GM21529 (cell line): ENCODE results near the gene USP22.

Experiments used
- ATAC-seq: cut with Tn5 transposase; IDR thresholded peaks from one replicate; pipeline ENCODE4 v1.9.1; 2021; ENCODE audit not compliant: unreplicated experiment

USP22 gene

GRCh38 chr17:21021208-21021803 is 21.5 kb downstream of the USP22 start:
- ATAC-seq, result no peak

GRCh38 chr17:21020622-21021021 is 22.2 kb downstream of the USP22 start:
- ATAC-seq, result no peak

- no peak for ATAC-seq
Measured at GRCh38 chr17:21019976-21020586, 22.7 kb downstream of the USP22 start.

- ATAC-seq, result no peak
Measured at GRCh38 chr17:21018894-21019293, 23.9 kb downstream of the USP22 start.

- no peak for ATAC-seq
Measured at GRCh38 chr17:21017861-21018260, 24.9 kb downstream of the USP22 start.

GRCh38 chr17:21017256-21017655 is 25.6 kb downstream of the USP22 start:
- ATAC-seq, result no peak

GRCh38 chr17:21016826-21017225 is 26.0 kb downstream of the USP22 start:
- ATAC-seq, result no peak

- no peak for ATAC-seq
Measured at GRCh38 chr17:21015564-21015963, 27.2 kb downstream of the USP22 start.

GRCh38 chr17:21014498-21014897 is 28.3 kb downstream of the USP22 start:
- no peak for ATAC-seq

GRCh38 chr17:21013983-21014382 is 28.8 kb downstream of the USP22 start:
- no peak for ATAC-seq

GRCh38 chr17:21012736-21013135 is 30.1 kb downstream of the USP22 start:
- ATAC-seq, result no peak

GRCh38 chr17:21010705-21011596 is 31.9 kb downstream of the USP22 start:
- no peak for ATAC-seq

- no peak for ATAC-seq
Measured at GRCh38 chr17:21008992-21009671, 33.7 kb downstream of the USP22 start.

GRCh38 chr17:21008160-21008915 is 34.5 kb downstream of the USP22 start:
- no peak for ATAC-seq

- no peak for ATAC-seq
Measured at GRCh38 chr17:21007646-21008045, 35.2 kb downstream of the USP22 start.

GRCh38 chr17:21005803-21006202 is 37.0 kb downstream of the USP22 start:
- ATAC-seq, result no peak

- no peak for ATAC-seq
Measured at GRCh38 chr17:21005367-21005766, 37.4 kb downstream of the USP22 start.

GRCh38 chr17:21004016-21004930 is 38.5 kb downstream of the USP22 start:
- ATAC-seq, result no peak

GRCh38 chr17:21003007-21003621 is 39.7 kb downstream of the USP22 start:
- no peak for ATAC-seq
